T-helper 1 cell treated with Interleukin-12 subunit alpha and Interleukin-12 subunit beta and Interleukin-4 antibody, amounts not matched to agents 30 μg/mL and 1 μg/mL, for 36 hours (primary cell): ENCODE results near the gene NEK9.

Experiments
- H3K27ac Mint-ChIP-seq: one replicate; pipeline ENCODE4 v1.8.0; 2021; ENCODE audit warnings: mild to moderate bottlenecking, mixed read lengths
- H3K27me3 Mint-ChIP-seq: one replicate; pipeline ENCODE4 v1.8.0; 2021; ENCODE audit warnings: low read depth, mixed read lengths
- H3K36me3 Mint-ChIP-seq: one replicate; pipeline ENCODE4 v1.8.0; 2021; ENCODE audit warnings: low read depth, mixed read lengths
- H3K4me1 Mint-ChIP-seq: one replicate; pipeline ENCODE4 v1.8.0; 2021; ENCODE audit warnings: low read depth, mixed read lengths
- H3K4me3 Mint-ChIP-seq: one replicate; pipeline ENCODE4 v1.8.0; 2021; ENCODE audit warnings: mild to moderate bottlenecking, moderate library complexity, mixed read lengths
- H3K9me3 Mint-ChIP-seq: one replicate; pipeline ENCODE4 v1.8.0; 2021; ENCODE audit warnings: mixed read lengths

The NEK9 gene

GRCh38 chr14:75126679-75127473 is at the start of gene NEK9:
Gene NEK9 (minus strand): TSS chr14:75127048. CDS start chr14:75126921, 127 bp downstream.
- H3K36me3 Mint-ChIP-seq, result peaks cover 25% of the 10 kb centered on the region
- H3K27me3 Mint-ChIP-seq, result no peaks in the 10 kb centered on the region
- H3K4me3 Mint-ChIP-seq, result peak within 1 kb of the TSS; percentile 93
- H3K27ac Mint-ChIP-seq, result peak within 1 kb of the TSS; percentile 92
- no peaks in the 10 kb centered on the region for H3K9me3 Mint-ChIP-seq
- peaks cover 28% of the 10 kb centered on the region for H3K4me1 Mint-ChIP-seq

DNA sequence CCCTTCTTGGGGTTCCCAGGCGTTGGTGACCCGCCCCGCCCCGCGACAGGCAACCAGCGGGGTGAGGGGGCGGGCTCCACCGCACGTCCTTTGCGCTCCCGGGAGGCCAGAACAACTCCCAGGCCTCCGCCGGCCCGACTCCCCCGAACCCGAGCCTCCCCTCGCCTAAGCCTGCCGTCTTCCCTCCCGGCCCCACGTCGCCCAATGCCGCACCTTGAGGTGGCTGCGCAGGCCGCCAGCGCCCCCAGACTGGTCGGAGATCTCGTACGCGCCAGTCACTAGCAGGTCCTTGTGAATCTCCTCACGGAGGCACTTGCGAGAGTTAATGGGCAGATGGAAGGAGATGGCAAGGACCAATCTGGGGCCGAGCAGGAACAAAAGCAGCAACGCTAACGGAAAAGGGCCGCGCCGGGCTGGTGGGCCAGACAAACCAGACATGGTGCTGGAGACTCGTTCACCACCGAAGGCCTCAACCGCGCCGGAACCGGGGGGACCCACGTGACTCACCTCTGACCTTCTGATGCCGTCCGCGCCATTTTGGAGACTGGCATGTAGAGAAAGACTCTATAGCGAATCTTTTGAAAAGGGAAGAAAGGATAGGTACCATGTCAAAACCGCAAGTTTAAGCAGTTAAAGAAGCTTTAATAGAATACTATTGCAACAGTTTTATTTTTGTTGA is 49.4 kb upstream of the NEK9 start, which contains the start of gene TMED10:
TMED10 (minus strand) TSS at position 471 of the 679 bp plus-strand sequence; CDS start at position 438, 33 bp downstream.
- Mint-ChIP-seq H3K27me3 (peaks cover 9% of the 10 kb centered on the region), H3K27ac (peak within 1 kb of the TSS; percentile 93), H3K4me1 (peaks cover 25% of the 10 kb centered on the region), H3K36me3 (peaks cover 14% of the 10 kb centered on the region), H3K9me3 (no peaks in the 10 kb centered on the region), H3K4me3 (peak within 1 kb of the TSS; percentile 86)

DNA sequence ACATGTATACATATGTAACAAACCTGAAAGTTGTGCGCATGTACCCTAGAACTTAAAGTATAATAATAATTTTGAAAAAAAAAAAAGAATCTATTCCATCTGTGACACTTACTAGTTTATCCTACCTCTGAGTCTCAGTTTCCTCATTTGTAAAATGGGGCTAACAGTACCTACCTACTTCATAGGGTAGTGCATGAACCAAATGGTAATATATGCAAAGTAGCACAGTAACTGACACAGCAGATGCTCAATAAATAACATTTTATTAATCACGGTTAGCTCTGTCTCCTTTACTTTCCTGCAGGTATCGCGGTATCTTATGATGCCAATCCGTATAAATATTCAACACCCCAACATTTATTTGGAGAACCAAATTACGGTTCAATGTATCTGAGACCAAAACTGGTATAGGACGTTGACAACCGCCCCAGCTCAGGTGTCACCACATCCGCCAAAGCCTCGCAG is 48.9 kb upstream of the NEK9 start:
- H3K27ac Mint-ChIP-seq, result peak overlapping the region; percentile 93
- H3K4me1 Mint-ChIP-seq, result peaks cover 28% of the 10 kb centered on the region
- no peaks in the 10 kb centered on the region for H3K9me3 Mint-ChIP-seq
- peaks cover 9% of the 10 kb centered on the region for H3K27me3 Mint-ChIP-seq
- peak overlapping the region; percentile 86 for H3K4me3 Mint-ChIP-seq
- peaks cover 18% of the 10 kb centered on the region for H3K36me3 Mint-ChIP-seq

- Mint-ChIP-seq H3K27me3 (peaks cover 3% of the 10 kb centered on the region), H3K36me3 (peaks cover 21% of the 10 kb centered on the region), H3K4me3 (peak overlapping the region; percentile 65), H3K27ac (peak overlapping the region; percentile 19), H3K9me3 (no peaks in the 10 kb centered on the region), H3K4me1 (peaks cover 33% of the 10 kb centered on the region)
Observed at GRCh38 chr14:75174066-75174465, 47.2 kb upstream of the NEK9 start.

GRCh38 chr14:75170772-75171171 is 43.9 kb upstream of the NEK9 start:
- Mint-ChIP-seq H3K4me1 (peaks cover 48% of the 10 kb centered on the region), H3K27ac (no peak overlapping the region), H3K4me3 (no peak overlapping the region), H3K36me3 (peaks cover 23% of the 10 kb centered on the region), H3K9me3 (no peaks in the 10 kb centered on the region), H3K27me3 (no peaks in the 10 kb centered on the region)

DNA sequence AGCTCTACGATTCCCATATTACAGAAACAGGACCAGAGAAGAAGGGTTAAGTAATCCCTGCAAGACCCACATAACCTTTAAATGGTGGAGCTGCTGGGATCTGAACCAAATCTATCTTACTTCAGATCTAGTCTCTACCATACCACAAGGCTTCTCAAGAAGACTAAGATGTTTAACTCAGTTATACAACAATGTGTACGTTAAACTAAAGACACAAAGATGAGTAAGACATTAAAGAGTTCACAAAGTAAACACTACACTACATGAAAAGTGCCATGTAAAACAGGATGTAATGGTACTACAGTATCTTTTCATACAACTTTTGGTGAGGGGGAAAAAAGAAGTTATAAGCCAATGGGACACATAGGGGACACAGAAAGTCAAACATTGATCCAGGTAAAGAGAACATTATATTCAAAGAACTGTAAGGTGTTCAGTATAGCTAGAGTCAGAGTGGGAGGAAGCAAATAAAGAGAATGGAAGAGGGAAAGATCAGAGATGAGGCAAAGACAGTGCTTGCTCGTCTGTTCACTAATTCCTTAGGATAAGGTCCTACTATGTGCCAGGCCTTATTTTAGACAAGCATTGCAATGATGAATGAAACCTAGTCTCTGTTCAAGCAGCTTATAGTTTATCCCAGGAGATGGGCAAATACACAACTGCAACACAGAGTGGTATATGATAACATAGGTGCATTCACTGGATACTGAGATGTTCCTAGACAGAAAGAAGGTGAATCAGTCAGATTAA is 41.9 kb upstream of the NEK9 start:
- H3K27ac Mint-ChIP-seq, result no peak overlapping the region
- no peak overlapping the region for H3K4me3 Mint-ChIP-seq
- H3K27me3 Mint-ChIP-seq, result no peaks in the 10 kb centered on the region
- peaks cover 15% of the 10 kb centered on the region for H3K36me3 Mint-ChIP-seq
- peaks cover 37% of the 10 kb centered on the region for H3K4me1 Mint-ChIP-seq
- no peaks in the 10 kb centered on the region for H3K9me3 Mint-ChIP-seq

DNA sequence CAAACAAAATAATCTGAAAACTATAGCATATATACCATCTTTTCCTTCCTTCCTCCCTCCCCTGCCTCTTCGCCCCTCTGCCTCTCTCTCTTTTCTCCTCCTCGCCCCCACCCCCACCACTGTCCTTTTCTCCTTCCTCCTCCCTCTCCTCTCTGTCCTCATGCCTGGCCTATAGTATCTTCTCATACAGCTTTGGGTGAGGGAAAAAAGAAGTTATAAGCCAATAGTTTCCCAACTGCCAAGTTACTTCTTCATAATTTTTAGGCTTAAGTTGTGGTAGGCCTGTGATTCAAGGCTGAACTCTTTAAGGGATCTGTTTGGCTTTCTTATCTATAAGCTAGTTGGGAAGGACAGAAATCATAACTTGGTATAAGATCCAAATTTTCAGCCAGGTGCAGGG is 40.5 kb upstream of the NEK9 start:
- Mint-ChIP-seq H3K27me3 (no peaks in the 10 kb centered on the region), H3K4me3 (no peak overlapping the region), H3K27ac (no peak overlapping the region), H3K36me3 (peaks cover 13% of the 10 kb centered on the region), H3K9me3 (no peaks in the 10 kb centered on the region), H3K4me1 (peaks cover 35% of the 10 kb centered on the region)

GRCh38 chr14:75165586-75166391 is 38.9 kb upstream of the NEK9 start:
- H3K27ac Mint-ChIP-seq, result no peak overlapping the region
- peaks cover 33% of the 10 kb centered on the region for H3K4me1 Mint-ChIP-seq
- H3K36me3 Mint-ChIP-seq, result peaks cover 8% of the 10 kb centered on the region
- no peak overlapping the region for H3K4me3 Mint-ChIP-seq
- no peaks in the 10 kb centered on the region for H3K9me3 Mint-ChIP-seq
- H3K27me3 Mint-ChIP-seq, result no peaks in the 10 kb centered on the region

- peaks cover 4% of the 10 kb centered on the region for H3K36me3 Mint-ChIP-seq
- peaks cover 36% of the 10 kb centered on the region for H3K4me1 Mint-ChIP-seq
- H3K27ac Mint-ChIP-seq, result no peak overlapping the region
- no peaks in the 10 kb centered on the region for H3K9me3 Mint-ChIP-seq
- H3K27me3 Mint-ChIP-seq, result no peaks in the 10 kb centered on the region
- no peak overlapping the region for H3K4me3 Mint-ChIP-seq
Observed at GRCh38 chr14:75164809-75165208, 38.0 kb upstream of the NEK9 start.

- no peaks in the 10 kb centered on the region for H3K9me3 Mint-ChIP-seq
- H3K4me3 Mint-ChIP-seq, result no peak overlapping the region
- H3K27ac Mint-ChIP-seq, result no peak overlapping the region
- no peaks in the 10 kb centered on the region for H3K27me3 Mint-ChIP-seq
- H3K36me3 Mint-ChIP-seq, result peaks cover 3% of the 10 kb centered on the region
- peaks cover 40% of the 10 kb centered on the region for H3K4me1 Mint-ChIP-seq
Observed at GRCh38 chr14:75163677-75164076, 36.8 kb upstream of the NEK9 start.

DNA sequence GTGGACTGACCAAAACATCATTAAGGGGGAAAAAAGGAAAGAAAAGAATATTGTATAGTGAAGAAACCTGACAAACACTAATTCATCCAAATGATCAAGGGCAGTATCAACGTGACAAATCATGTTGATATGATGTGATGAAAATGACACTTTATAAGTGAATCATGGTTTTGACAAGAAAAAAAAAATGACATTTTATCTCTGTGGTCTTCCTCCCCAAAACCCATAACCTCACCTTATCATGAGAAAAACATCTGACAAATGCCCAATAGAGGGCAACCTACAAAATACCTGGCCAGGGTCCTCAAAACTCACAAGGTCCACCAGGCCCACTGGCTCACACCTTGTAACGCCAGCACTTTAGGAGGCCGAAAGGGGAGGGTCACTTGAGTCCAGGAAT is 35.8 kb upstream of the NEK9 start:
- H3K36me3 Mint-ChIP-seq, result peaks cover 2% of the 10 kb centered on the region
- no peak overlapping the region for H3K27ac Mint-ChIP-seq
- H3K4me3 Mint-ChIP-seq, result no peak overlapping the region
- H3K27me3 Mint-ChIP-seq, result no peaks in the 10 kb centered on the region
- no peaks in the 10 kb centered on the region for H3K9me3 Mint-ChIP-seq
- peaks cover 34% of the 10 kb centered on the region for H3K4me1 Mint-ChIP-seq

DNA sequence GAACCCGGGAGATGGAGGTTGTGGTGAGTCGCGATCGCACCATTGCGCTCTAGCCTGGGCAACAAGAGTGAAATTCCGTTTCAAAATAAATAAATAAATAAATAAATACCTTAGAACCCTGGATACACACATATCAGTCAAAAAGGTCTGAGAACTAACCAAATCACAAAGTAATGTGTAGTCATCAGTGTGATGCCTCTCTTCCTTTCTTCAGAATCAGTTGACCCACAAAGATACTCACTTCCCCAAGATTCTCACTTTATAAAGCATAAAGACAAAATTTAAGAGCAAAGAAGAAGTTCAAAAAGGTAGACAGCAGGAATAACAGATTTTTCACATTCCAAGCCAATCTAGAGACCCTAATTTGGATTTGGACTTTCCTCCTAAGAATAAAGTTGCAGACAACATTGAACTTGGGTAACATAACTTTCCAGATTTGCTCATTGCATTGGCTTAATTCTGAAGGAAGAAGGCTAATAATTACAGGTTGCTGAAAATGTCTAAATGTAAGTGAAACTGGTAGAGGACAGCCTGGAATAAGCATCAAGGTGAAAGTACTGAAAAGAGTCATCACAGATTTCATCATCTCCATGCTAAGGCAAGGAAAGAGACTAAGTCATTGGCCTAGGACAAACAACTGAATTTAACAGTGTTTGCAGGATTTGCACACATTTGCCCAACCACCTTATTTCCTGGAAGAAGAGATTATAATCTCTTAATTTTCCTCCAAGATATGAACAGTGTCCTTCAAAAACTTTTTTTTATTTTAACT is 32.2 kb upstream of the NEK9 start:
- H3K4me3 Mint-ChIP-seq, result no peak overlapping the region
- H3K27ac Mint-ChIP-seq, result no peak overlapping the region
- H3K4me1 Mint-ChIP-seq, result peaks cover 43% of the 10 kb centered on the region
- no peaks in the 10 kb centered on the region for H3K9me3 Mint-ChIP-seq
- H3K36me3 Mint-ChIP-seq, result peaks cover 2% of the 10 kb centered on the region
- H3K27me3 Mint-ChIP-seq, result no peaks in the 10 kb centered on the region

DNA sequence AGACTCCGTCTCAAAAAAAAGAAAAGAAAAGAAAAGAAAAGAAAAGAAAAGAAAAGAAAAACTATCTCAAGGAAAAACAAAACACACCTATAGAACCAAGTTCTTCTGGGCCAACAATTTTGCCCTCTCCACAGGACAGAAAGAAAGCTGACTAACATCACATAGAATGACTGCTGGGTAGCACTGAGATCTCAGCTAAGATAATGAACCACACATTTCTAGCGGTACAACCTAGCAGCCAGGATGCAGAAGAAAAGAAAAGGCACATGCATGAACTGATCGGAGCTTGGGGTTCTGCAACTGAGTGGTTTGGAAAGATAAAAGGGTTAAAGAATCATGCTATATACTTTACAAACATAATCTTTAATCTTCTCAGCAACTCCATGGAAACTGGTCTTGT is 30.1 kb upstream of the NEK9 start:
- Mint-ChIP-seq H3K27ac (peak overlapping the region; percentile 54), H3K4me3 (peak overlapping the region; percentile 43), H3K9me3 (no peaks in the 10 kb centered on the region), H3K27me3 (no peaks in the 10 kb centered on the region), H3K36me3 (peaks cover under 1% of the 10 kb centered on the region), H3K4me1 (peaks cover 47% of the 10 kb centered on the region)
